Measurements from ENCODE around the gene RIPPLY2. TPM values are rescaled to one million over a fixed set of nuclear protein-coding genes. Genes with fewer than 3 reads are reported as not detected.
A peak's percentile ranks its signal among the peaks of the same experiment; 100 is the strongest.

The RIPPLY2 gene
- polyA plus RNA-seq, 1 of the 3 experiments (the other 2 are of a cell fraction) = 0.33 TPM

GRCh38 chr6:83804886-83805285, 48.3 kb upstream of the RIPPLY2 start:
- Histone ChIP-seq H3K36me3 (replicated peaks in 1 of 2; ENCODE audit: control insufficient read depth in 1 of 2, insufficient read depth in 2 of 2, low read length in 1 of 2) (no peaks in the 10 kb centered on the region), H3K9ac (no peak overlapping the region), H2AFZ (ENCODE audit: low read depth) (no peak overlapping the region), H4K20me1 (ENCODE audit: insufficient read depth) (no peaks in the 10 kb centered on the region), H3K9me2 (no peaks in the 10 kb centered on the region), H3K4me1 (ENCODE audit: control insufficient read depth in 1 of 2, insufficient read depth in 2 of 2, low read depth in 1 of 2, low read length in 1 of 2) (no peaks in the 10 kb centered on the region), H3K27ac (ENCODE audit: low read depth in 2 of 2, low read length in 1 of 2) (no peak overlapping the region), H3K9me3 (no peaks in the 10 kb centered on the region), H3K79me2 (ENCODE audit: insufficient read depth) (no peaks in the 10 kb centered on the region), H3K4me3 (ENCODE audit: low read depth in 2 of 2, low read length in 1 of 2) (no peak overlapping the region), H3K27me3 (ENCODE audit: insufficient read depth) (no peaks in the 10 kb centered on the region), H3K4me2 (no peak overlapping the region), H3F3A (replicated peaks; ENCODE audit: insufficient read depth) (no peaks in the 10 kb centered on the region)
- no peak for TF ChIP-seq NRF1 (IDR thresholded peaks at IDR 0.05; ENCODE audit: low read depth, low read length)
- no peak for TF ChIP-seq MAX (IDR thresholded peaks at IDR 0.05; ENCODE audit: low read depth)
- no peak for TF ChIP-seq GABPA (IDR thresholded peaks at IDR 0.05; ENCODE audit: low read depth)
- TF ChIP-seq RAD21 (IDR thresholded peaks at IDR 0.05; ENCODE audit: low read length) = peak; percentile 44
- no peak for TF ChIP-seq JUND (IDR thresholded peaks at IDR 0.05)
- no peak for TF ChIP-seq CHD2 (IDR thresholded peaks at IDR 0.05; ENCODE audit: low read length, partially characterized antibody)
- TF ChIP-seq TEAD4 (IDR thresholded peaks at IDR 0.05; ENCODE audit: borderline replicate concordance, insufficient read depth) = no peak
- POLR2A ChIA-PET = no interaction called here
- CTCF ChIA-PET = interaction anchor here (1.4 kb wide), 1 partner anchor 190 kb away, joined by 4 read pairs; no protein-coding TSS in a partner anchor
- DNase-seq = peak; percentile 31

DNA sequence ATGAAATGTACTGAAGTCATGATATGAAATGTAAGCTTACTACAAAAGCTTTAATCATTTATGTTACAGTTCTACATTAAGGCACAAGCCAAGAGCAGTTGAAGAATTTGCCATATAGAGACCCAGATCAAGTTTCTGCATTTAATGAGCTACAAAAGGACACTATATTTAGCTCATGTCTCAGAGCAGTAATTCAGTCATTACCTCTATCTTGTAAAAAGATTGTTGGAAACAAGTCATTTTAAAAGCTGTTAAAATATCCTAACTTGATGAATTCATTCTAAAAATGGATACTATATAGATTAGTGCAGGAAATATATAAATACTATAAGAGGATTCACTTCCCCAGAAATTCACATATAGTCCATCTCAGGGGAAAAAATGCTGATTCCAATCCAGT, 45.2 kb upstream of the RIPPLY2 start:
- Histone ChIP-seq H3K79me2 (ENCODE audit: insufficient read depth) (no peaks in the 10 kb centered on the region), H3K4me3 (ENCODE audit: low read depth in 2 of 2, low read length in 1 of 2) (no peak overlapping the region), H2AFZ (ENCODE audit: low read depth) (no peak overlapping the region), H3K9me3 (no peaks in the 10 kb centered on the region), H3K27ac (ENCODE audit: low read depth in 2 of 2, low read length in 1 of 2) (no peak overlapping the region), H3K4me1 (ENCODE audit: control insufficient read depth in 1 of 2, insufficient read depth in 2 of 2, low read depth in 1 of 2, low read length in 1 of 2) (no peaks in the 10 kb centered on the region), H3K27me3 (ENCODE audit: insufficient read depth) (no peaks in the 10 kb centered on the region), H3K9me2 (no peaks in the 10 kb centered on the region), H4K20me1 (ENCODE audit: insufficient read depth) (no peaks in the 10 kb centered on the region), H3F3A (replicated peaks; ENCODE audit: insufficient read depth) (no peaks in the 10 kb centered on the region), H3K9ac (no peak overlapping the region), H3K36me3 (replicated peaks in 1 of 2; ENCODE audit: control insufficient read depth in 1 of 2, insufficient read depth in 2 of 2, low read length in 1 of 2) (no peaks in the 10 kb centered on the region), H3K4me2 (no peak overlapping the region)
- ChIA-PET CTCF (no interaction called here), POLR2A (no interaction called here)
- TF ChIP-seq CHD2 (IDR thresholded peaks at IDR 0.05; ENCODE audit: low read length, partially characterized antibody) (no peak), RFX5 (IDR thresholded peaks at IDR 0.05; ENCODE audit: low read length) (no peak), RAD21 (IDR thresholded peaks at IDR 0.05; ENCODE audit: low read length) (no peak), SIN3A (IDR thresholded peaks at IDR 0.05; ENCODE audit: borderline replicate concordance, low read depth, low read length) (no peak), SMC3 (IDR thresholded peaks at IDR 0.05; ENCODE audit: low read depth, low read length) (no peak), ELF1 (IDR thresholded peaks at IDR 0.05) (no peak), FOXM1 (IDR thresholded peaks at IDR 0.05; ENCODE audit: low read depth) (no peak), MAX (IDR thresholded peaks at IDR 0.05; ENCODE audit: low read depth) (no peak), IRF3 (IDR thresholded peaks at IDR 0.05; ENCODE audit: low read depth, low read length) (no peak), JUND (IDR thresholded peaks at IDR 0.05) (no peak), TCF12 (IDR thresholded peaks at IDR 0.05) (no peak), FOSL2 (IDR thresholded peaks at IDR 0.05; ENCODE audit: borderline replicate concordance, low read depth) (no peak), FOXJ3 (CRISPR knock-in tag; IDR thresholded peaks at IDR 0.05) (no peak), TEAD4 (IDR thresholded peaks at IDR 0.05; ENCODE audit: borderline replicate concordance, insufficient read depth) (no peak), RCOR1 (IDR thresholded peaks at IDR 0.05; ENCODE audit: low read length) (no peak)
- TF ChIP-seq, protein P1, sequence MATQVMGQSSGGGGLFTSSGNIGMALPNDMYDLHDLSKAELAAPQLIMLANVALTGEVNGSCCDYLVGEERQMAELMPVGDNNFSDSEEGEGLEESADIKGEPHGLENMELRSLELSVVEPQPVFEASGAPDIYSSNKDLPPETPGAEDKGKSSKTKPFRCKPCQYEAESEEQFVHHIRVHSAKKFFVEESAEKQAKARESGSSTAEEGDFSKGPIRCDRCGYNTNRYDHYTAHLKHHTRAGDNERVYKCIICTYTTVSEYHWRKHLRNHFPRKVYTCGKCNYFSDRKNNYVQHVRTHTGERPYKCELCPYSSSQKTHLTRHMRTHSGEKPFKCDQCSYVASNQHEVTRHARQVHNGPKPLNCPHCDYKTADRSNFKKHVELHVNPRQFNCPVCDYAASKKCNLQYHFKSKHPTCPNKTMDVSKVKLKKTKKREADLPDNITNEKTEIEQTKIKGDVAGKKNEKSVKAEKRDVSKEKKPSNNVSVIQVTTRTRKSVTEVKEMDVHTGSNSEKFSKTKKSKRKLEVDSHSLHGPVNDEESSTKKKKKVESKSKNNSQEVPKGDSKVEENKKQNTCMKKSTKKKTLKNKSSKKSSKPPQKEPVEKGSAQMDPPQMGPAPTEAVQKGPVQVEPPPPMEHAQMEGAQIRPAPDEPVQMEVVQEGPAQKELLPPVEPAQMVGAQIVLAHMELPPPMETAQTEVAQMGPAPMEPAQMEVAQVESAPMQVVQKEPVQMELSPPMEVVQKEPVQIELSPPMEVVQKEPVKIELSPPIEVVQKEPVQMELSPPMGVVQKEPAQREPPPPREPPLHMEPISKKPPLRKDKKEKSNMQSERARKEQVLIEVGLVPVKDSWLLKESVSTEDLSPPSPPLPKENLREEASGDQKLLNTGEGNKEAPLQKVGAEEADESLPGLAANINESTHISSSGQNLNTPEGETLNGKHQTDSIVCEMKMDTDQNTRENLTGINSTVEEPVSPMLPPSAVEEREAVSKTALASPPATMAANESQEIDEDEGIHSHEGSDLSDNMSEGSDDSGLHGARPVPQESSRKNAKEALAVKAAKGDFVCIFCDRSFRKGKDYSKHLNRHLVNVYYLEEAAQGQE (IDR thresholded peaks at IDR 0.05; ENCODE audit: low read depth, low read length) = no peak
- no peak for DNase-seq
